Astrocyte (in vitro differentiated cells and primary cell): ENCODE data around the gene LDLRAD4.

ENCODE experiments used
- CTCF ChIP-seq: IDR thresholded peaks from 2 replicates; pipeline ENCODE4 v1.5.1; 2011; ENCODE audit warnings: low read depth, mild to moderate bottlenecking, inconsistent platforms, low read length, moderate library complexity; ENCODE audit not compliant: insufficient read depth
- EZH2 ChIP-seq: IDR thresholded peaks from 2 replicates; pipeline ENCODE4 v1.6.1; 2012; ENCODE audit warnings: mild to moderate bottlenecking, low read length, inconsistent platforms; ENCODE audit not compliant: insufficient read depth

DNA sequence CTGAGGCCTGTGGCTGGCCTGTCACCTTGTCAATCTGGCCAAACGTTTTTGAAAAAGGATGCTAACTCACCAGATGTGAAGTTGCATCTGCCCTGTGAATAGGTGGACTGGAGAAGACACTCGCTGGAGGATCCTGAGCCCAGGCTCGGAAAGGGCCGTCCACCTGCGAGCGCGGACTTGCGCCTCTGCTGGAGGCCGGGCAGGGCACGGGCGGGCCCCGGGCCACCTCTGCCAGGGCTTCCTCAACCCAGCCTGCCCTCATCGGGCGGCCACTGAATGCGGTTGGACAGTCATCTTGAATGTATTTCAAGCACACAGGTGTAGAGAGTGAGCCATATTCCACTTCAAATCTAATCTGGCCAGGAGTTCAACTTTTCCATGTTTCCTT, 423.9 kb downstream of the LDLRAD4 start:
- no peak for TF ChIP-seq CTCF
- TF ChIP-seq EZH2: no peak
